ENCODE measurements around the gene SPINK8. TPM values are rescaled to one million over a fixed set of nuclear protein-coding genes. Genes with fewer than 3 reads are reported as not detected.

SPINK8 gene
- total and polyA plus RNA-seq, 2 donors (not counting 1 experiment from before 2014, with no cell fraction given): not detected

- no peaks in the 10 kb centered on the region for H3K36me3 ChIP-seq (ENCODE audit: control insufficient read depth, insufficient read depth, low read length)
- no peak overlapping the region for H2AFZ ChIP-seq (ENCODE audit: low read length)
- no peaks in the 10 kb centered on the region for H3K4me1 ChIP-seq (ENCODE audit: control insufficient read depth, extremely low read depth, insufficient read depth, low read length)
- H3K9me3 ChIP-seq (ENCODE audit: control insufficient read depth, insufficient read depth, low read depth, low read length): no peaks in the 10 kb centered on the region
- H3K27ac ChIP-seq (ENCODE audit: insufficient read depth, low read length): no peak overlapping the region
- DNase-seq (ENCODE audit: low read depth in 2 of 2): no peak
- no peak overlapping the region for H3K9ac ChIP-seq (ENCODE audit: insufficient read depth, low read length)
- H4K20me1 ChIP-seq (ENCODE audit: control insufficient read depth, extremely low read depth, insufficient read depth, low read length): no peaks in the 10 kb centered on the region
- H3K27me3 ChIP-seq (ENCODE audit: control insufficient read depth, insufficient read depth, low read length): peaks cover 8% of the 10 kb centered on the region
- no peak overlapping the region for H3K4me3 ChIP-seq (replicated peaks in 1 of 4; ENCODE audit: control extremely low read depth in 1 of 4, insufficient read depth in 1 of 4, low read depth in 3 of 4, low read length in 4 of 4)
- no peak for TF ChIP-seq CTCF (conservative IDR thresholded peaks at IDR 0.05 in 1 of 2, IDR thresholded peaks at IDR 0.05 in 1 of 2; ENCODE audit: low read depth in 1 of 2, low read length in 2 of 2)
- H3K79me2 ChIP-seq (ENCODE audit: control insufficient read depth, insufficient read depth, low read length): no peaks in the 10 kb centered on the region
- no peak overlapping the region for H3K4me2 ChIP-seq (ENCODE audit: extremely low read depth, insufficient read depth, low read length)
Measured at GRCh38 chr3:48347500-48347899, 14.0 kb upstream of the SPINK8 start.

GRCh38 chr3:48345946-48346572 is 12.6 kb upstream of the SPINK8 start:
- no peak overlapping the region for H3K9ac ChIP-seq (ENCODE audit: insufficient read depth, low read length)
- TF ChIP-seq EZH2 (IDR thresholded peaks at IDR 0.05; ENCODE audit: low read length, missing control alignments): no peak
- TF ChIP-seq CTCF (conservative IDR thresholded peaks at IDR 0.05 in 1 of 2, IDR thresholded peaks at IDR 0.05 in 1 of 2; ENCODE audit: low read depth in 1 of 2, low read length in 2 of 2): no peak
- H3K4me2 ChIP-seq (ENCODE audit: extremely low read depth, insufficient read depth, low read length): no peak overlapping the region
- no peaks in the 10 kb centered on the region for H3K4me1 ChIP-seq (ENCODE audit: control insufficient read depth, extremely low read depth, insufficient read depth, low read length)
- H4K20me1 ChIP-seq (ENCODE audit: control insufficient read depth, extremely low read depth, insufficient read depth, low read length): no peaks in the 10 kb centered on the region
- H2AFZ ChIP-seq (ENCODE audit: low read length): no peak overlapping the region
- no peaks in the 10 kb centered on the region for H3K9me3 ChIP-seq (ENCODE audit: control insufficient read depth, insufficient read depth, low read depth, low read length)
- H3K27ac ChIP-seq (ENCODE audit: insufficient read depth, low read length): no peak overlapping the region
- peaks cover 8% of the 10 kb centered on the region for H3K27me3 ChIP-seq (ENCODE audit: control insufficient read depth, insufficient read depth, low read length)
- H3K79me2 ChIP-seq (ENCODE audit: control insufficient read depth, insufficient read depth, low read length): no peaks in the 10 kb centered on the region
- H3K36me3 ChIP-seq (ENCODE audit: control insufficient read depth, insufficient read depth, low read length): no peaks in the 10 kb centered on the region
- no peak overlapping the region for H3K4me3 ChIP-seq (replicated peaks in 1 of 4; ENCODE audit: control extremely low read depth in 1 of 4, insufficient read depth in 1 of 4, low read depth in 3 of 4, low read length in 4 of 4)
- no peak for DNase-seq (ENCODE audit: low read depth in 2 of 2)

- Histone ChIP-seq H3K27ac (ENCODE audit: insufficient read depth, low read length) (no peak overlapping the region), H3K9me3 (ENCODE audit: control insufficient read depth, insufficient read depth, low read depth, low read length) (no peaks in the 10 kb centered on the region), H3K4me1 (ENCODE audit: control insufficient read depth, extremely low read depth, insufficient read depth, low read length) (no peaks in the 10 kb centered on the region), H3K4me2 (ENCODE audit: extremely low read depth, insufficient read depth, low read length) (no peak overlapping the region), H3K36me3 (ENCODE audit: control insufficient read depth, insufficient read depth, low read length) (no peaks in the 10 kb centered on the region), H3K9ac (ENCODE audit: insufficient read depth, low read length) (no peak overlapping the region), H2AFZ (ENCODE audit: low read length) (no peak overlapping the region), H3K27me3 (ENCODE audit: control insufficient read depth, insufficient read depth, low read length) (peaks cover 8% of the 10 kb centered on the region), H4K20me1 (ENCODE audit: control insufficient read depth, extremely low read depth, insufficient read depth, low read length) (no peaks in the 10 kb centered on the region), H3K4me3 (replicated peaks in 1 of 4; ENCODE audit: control extremely low read depth in 1 of 4, insufficient read depth in 1 of 4, low read depth in 3 of 4, low read length in 4 of 4) (no peak overlapping the region), H3K79me2 (ENCODE audit: control insufficient read depth, insufficient read depth, low read length) (no peaks in the 10 kb centered on the region)
- no peak for DNase-seq (ENCODE audit: low read depth in 2 of 2)
- TF ChIP-seq CTCF (conservative IDR thresholded peaks at IDR 0.05 in 1 of 2, IDR thresholded peaks at IDR 0.05 in 1 of 2; ENCODE audit: low read depth in 1 of 2, low read length in 2 of 2) (no peak), EZH2 (IDR thresholded peaks at IDR 0.05; ENCODE audit: low read length, missing control alignments) (no peak)
Measured at GRCh38 chr3:48344867-48345507, 11.5 kb upstream of the SPINK8 start.
